T-cell (primary cell): ENCODE data around the gene SLC22A9. TPM values are rescaled to one million over a fixed set of nuclear protein-coding genes. Genes with fewer than 3 reads are reported as not detected.
A peak's percentile ranks its signal among the peaks of the same experiment; 100 is the strongest.
"Not testable (repeated sequence)": the region's sequence is repeated elsewhere in the genome, so short reads cannot be mapped to it uniquely, and the experiment has no call there.

Source experiments
- ATAC-seq, 4 experiments: fragments of 200-7000 bp in 3 of 4; fragments of 150-1000 bp in 1 of 4; cut with Tn5 transposase; replicated peaks in 1 of 4; 1 replicate in 3 of 4; 2 replicates in 1 of 4; pipeline ENCODE4 v1.10.0; 2021; ENCODE audit warnings: moderate library complexity in 3 of 4, mild to moderate bottlenecking in 2 of 4, moderate number of reproducible peaks in 1 of 4
- CTCF ChIA-PET, 2 donors: fragments of 300-600 bp; sonication (Branson Sonifier 250); formaldehyde crosslinking; loops; one replicate each; lab custom pipeline; 2022; ENCODE audit warnings: antibody characterized with exemption in 2 of 2; lab: Charles Lee
- POLR2A ChIA-PET, 2 donors: fragments of 300-600 bp; sonication (Branson Sonifier 250); formaldehyde crosslinking; loops; one replicate each; lab custom pipeline; 2022; ENCODE audit warnings: antibody characterized with exemption in 2 of 2; lab: Charles Lee
- DNase-seq, 35 experiments: peaks; one replicate each; pipeline versions ENCODE4 v3.0.0 to v3.0.0-alpha.2; 2013 to 2023
- H3K27ac ChIP-seq: one replicate; pipeline ENCODE4 v1.5.1; 2013; ENCODE audit warnings: low read length
- H3K27me3 ChIP-seq, 2 experiments: replicated peaks in 1 of 2; 1 replicate in 1 of 2; 2 replicates in 1 of 2; pipeline versions ENCODE4 v1.6.1 to v1.7.0; 2013; ENCODE audit warnings: low read length in 1 of 2, mixed read lengths in 1 of 2; ENCODE audit not compliant: control insufficient read depth in 2 of 2, insufficient read depth in 2 of 2; ENCODE audit errors: extremely low read depth in 1 of 2
- H3K36me3 ChIP-seq, 2 donors: 1 replicate in 1 of 2; 2 replicates in 1 of 2; pipeline versions ENCODE4 v1.6.1 to v1.7.0; 2013; ENCODE audit warnings: low read length in 1 of 2; ENCODE audit not compliant: control insufficient read depth in 2 of 2, insufficient read depth in 1 of 2; ENCODE audit errors: extremely low read depth in 1 of 2
- H3K4me1 ChIP-seq, 2 experiments: 1 replicate in 1 of 2; 2 replicates in 1 of 2; pipeline versions ENCODE4 v1.6.1 to v1.7.0; 2013; ENCODE audit warnings: low read length in 2 of 2, mixed read lengths in 1 of 2; ENCODE audit not compliant: insufficient read depth in 2 of 2, control insufficient read depth in 1 of 2; ENCODE audit errors: extremely low read depth in 1 of 2
- H3K4me3 ChIP-seq, 2 donors: 1 replicate in 1 of 2; 2 replicates in 1 of 2; pipeline versions ENCODE4 v1.5.1 to v1.7.0; 2013; ENCODE audit warnings: mild to moderate bottlenecking in 2 of 2, low read length in 1 of 2, moderate library complexity in 1 of 2; ENCODE audit not compliant: control insufficient read depth in 1 of 2; ENCODE audit errors: extremely low read depth in 1 of 2
- H3K9me3 ChIP-seq: 2 replicates; pipeline ENCODE4 v1.7.0; 2013
- H3K27ac Mint-ChIP-seq, 2 donors: one replicate each; pipeline ENCODE4 v1.8.0; 2020 to 2021; ENCODE audit warnings: mild to moderate bottlenecking in 2 of 2, mixed read lengths in 2 of 2
- H3K27me3 Mint-ChIP-seq, 2 donors: one replicate each; pipeline ENCODE4 v1.8.0; 2021 to 2022; ENCODE audit warnings: mixed read lengths in 2 of 2
- H3K36me3 Mint-ChIP-seq: one replicate; pipeline ENCODE4 v1.8.0; 2021; ENCODE audit warnings: mixed read lengths
- H3K4me1 Mint-ChIP-seq, 3 donors: one replicate each; pipeline ENCODE4 v1.8.0; 2020 to 2022; ENCODE audit warnings: mixed read lengths in 3 of 3, mild to moderate bottlenecking in 1 of 3
- H3K4me3 Mint-ChIP-seq, 3 donors: one replicate each; pipeline ENCODE4 v1.8.0; 2020 to 2022; ENCODE audit warnings: mild to moderate bottlenecking in 3 of 3, mixed read lengths in 3 of 3, moderate library complexity in 3 of 3
- H3K9me3 Mint-ChIP-seq, 3 donors: one replicate each; pipeline ENCODE4 v1.8.0; 2020 to 2022; ENCODE audit warnings: mixed read lengths in 3 of 3
- WGBS: methylation state at CpG from one replicate; pipeline ENCODE4 v1.1.5; 2013; ENCODE audit warnings: missing lambda C conversion rate; ENCODE audit not compliant: insufficient coverage; 5-methylcytosine and 5-hydroxymethylcytosine counted together
- total RNA-seq, 35 experiments: library from RNA in 6 of 35; stranded (reverse) in 6 of 35; fragments of 120-200 nt in 1 of 35; gene quantifications; one replicate each; pipeline versions ENCODE4 v1.2.1 to v1.2.4 and lab custom pipeline; 2013 to 2026

SLC22A9 gene
- total RNA-seq, 5 donors from 2014 or later (not counting 1 experiment from before 2014, with no cell fraction given), result 0.12 TPM; not detected in 4

DNA sequence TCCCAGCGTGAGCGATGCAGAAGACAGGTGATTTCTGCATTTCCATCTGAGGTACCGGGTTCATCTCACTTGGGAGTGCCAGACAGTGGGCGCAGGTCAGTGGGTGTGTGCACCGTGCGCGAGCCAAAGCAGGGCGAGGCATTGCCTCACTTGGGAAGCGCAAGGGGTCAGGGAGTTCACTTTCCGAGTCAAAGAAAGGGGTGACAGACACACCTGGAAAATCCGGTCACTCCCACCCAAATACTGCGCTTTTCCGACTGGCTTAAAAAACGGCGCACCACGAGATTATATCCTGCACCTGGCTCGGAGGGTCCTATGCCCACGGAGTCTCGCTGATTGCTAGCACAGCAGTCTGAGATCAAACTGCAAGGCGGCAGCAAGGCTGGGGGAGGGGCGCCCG, 65.8 kb downstream of the SLC22A9 start:
- DNase-seq, POLR2A ChIA-PET, H3K4me1 Mint-ChIP-seq, H3K27me3 ChIP-seq, H3K36me3 ChIP-seq, H3K27ac ChIP-seq, H3K27ac Mint-ChIP-seq, H3K4me1 ChIP-seq, H3K9me3 Mint-ChIP-seq, ATAC-seq, CTCF ChIA-PET, H3K4me3 ChIP-seq, H3K4me3 Mint-ChIP-seq, H3K36me3 Mint-ChIP-seq, H3K9me3 ChIP-seq: not testable (repeated sequence)
- peaks cover 20 to 35% of the 10 kb centered on the region in 2 donors for H3K27me3 Mint-ChIP-seq
- WGBS, result 94% methylated on average over 8 of the region's 22 CpGs

DNA sequence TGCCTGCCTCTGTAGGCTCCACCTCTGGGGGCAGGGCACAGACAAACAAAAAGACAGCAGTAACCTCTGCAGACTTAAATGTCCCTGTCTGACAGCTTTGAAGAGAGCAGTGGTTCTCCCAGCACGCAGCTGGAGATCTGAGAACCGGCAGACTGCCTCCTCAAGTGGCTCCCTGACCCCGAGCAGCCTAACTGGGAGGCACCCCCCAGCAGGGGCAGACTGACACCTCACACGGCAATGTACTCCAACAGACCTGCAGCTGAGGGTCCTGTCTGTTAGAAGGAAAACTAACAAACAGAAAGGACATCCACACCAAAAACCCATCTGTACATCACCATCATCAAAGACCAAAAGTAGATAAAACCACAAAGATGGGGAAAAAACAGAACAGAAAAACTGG, 66.2 kb downstream of the SLC22A9 start:
- H3K4me3 Mint-ChIP-seq, ATAC-seq, H3K27ac ChIP-seq, H3K36me3 Mint-ChIP-seq, H3K27ac Mint-ChIP-seq, H3K36me3 ChIP-seq, POLR2A ChIA-PET, H3K9me3 ChIP-seq, H3K27me3 ChIP-seq, H3K4me1 Mint-ChIP-seq, H3K4me1 ChIP-seq, DNase-seq, CTCF ChIA-PET, H3K9me3 Mint-ChIP-seq, H3K4me3 ChIP-seq: not testable (repeated sequence)
- 21% methylated on average over 2 of the region's 4 CpGs for WGBS
- H3K27me3 Mint-ChIP-seq, result peaks cover 20 to 32% of the 10 kb centered on the region in 2 donors

DNA sequence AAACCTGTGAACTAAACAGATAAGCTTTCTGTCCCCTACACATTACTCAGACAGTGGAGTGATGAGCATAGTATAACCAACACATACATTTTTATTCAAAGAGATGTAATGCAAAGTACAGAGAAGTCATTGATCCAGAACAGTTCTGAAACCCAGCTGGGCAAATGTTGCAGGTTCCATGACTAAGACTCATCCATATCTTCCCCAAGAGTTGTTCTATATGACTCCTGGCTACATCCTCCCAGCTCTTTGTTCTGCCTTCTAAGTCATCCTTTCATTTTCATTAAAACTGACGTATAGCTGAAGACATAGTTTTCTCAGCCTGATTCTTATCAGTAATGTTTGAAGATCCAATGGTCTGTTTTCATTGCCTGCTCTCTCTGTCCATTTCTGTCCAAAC, 74.1 kb downstream of the SLC22A9 start:
- CTCF ChIA-PET, result no interaction called here
- ATAC-seq, result no peak
- H3K36me3 Mint-ChIP-seq, result no peaks in the 10 kb centered on the region

DNA sequence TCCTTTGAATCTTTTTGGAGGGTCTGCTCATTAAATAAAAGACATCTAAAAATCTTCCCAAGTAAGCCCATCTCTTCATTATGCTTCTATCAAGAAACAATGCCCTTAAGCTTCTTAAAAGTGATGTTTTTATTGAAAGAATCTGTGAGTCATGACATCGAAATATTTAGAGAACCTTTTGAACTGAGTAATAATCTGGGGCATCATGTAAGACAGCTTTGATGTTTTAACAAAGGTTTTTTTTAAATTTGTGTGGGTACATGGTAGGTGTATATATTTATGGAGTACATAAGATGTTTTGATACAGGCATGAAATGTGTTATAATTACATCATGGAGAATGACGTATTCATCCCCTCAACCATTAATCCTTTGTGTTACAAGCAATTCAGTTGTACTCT, 74.6 kb downstream of the SLC22A9 start:
- peaks cover 0 to 2% of the 10 kb centered on the region in 2 donors for H3K27me3 Mint-ChIP-seq
- no peak overlapping the region for H3K4me3 Mint-ChIP-seq
- Histone ChIP-seq H3K36me3 (no peaks in the 10 kb centered on the region), H3K27ac (no peak overlapping the region), H3K4me1 (no peaks in the 10 kb centered on the region), H3K9me3 (no peaks in the 10 kb centered on the region), H3K4me3 (no peak overlapping the region), H3K27me3 (peaks cover 2% of the 10 kb centered on the region in 2 experiments)
- no CpG with 5 or more reads among the region's 2 CpGs for WGBS
- no peak for DNase-seq
- peaks cover 13 to 29% (median 17%) of the 10 kb centered on the region in 3 donors for H3K4me1 Mint-ChIP-seq
- no peak overlapping the region for H3K27ac Mint-ChIP-seq
- no peak for ATAC-seq
- H3K36me3 Mint-ChIP-seq, result no peaks in the 10 kb centered on the region
- POLR2A ChIA-PET, result interaction anchor here in 1 of 2 donors (0.6 kb wide), 1 partner anchor 76 kb away, joined by 3 read pairs; no protein-coding TSS in a partner anchor
- CTCF ChIA-PET, result no interaction called here
- no peaks in the 10 kb centered on the region for H3K9me3 Mint-ChIP-seq

More for the DNA sequence above, 74.1 kb downstream of the SLC22A9 start:
- peaks cover 0 to 2% of the 10 kb centered on the region in 2 donors for H3K27me3 Mint-ChIP-seq
- H3K4me1 Mint-ChIP-seq, result peaks cover 13 to 28% (median 17%) of the 10 kb centered on the region in 3 donors
- POLR2A ChIA-PET, result interaction anchor here in 1 of 2 donors (0.6 kb wide), 1 partner anchor 77 kb away, joined by 3 read pairs; no protein-coding TSS in a partner anchor
- Histone ChIP-seq H3K27ac (no peak overlapping the region), H3K4me3 (no peak overlapping the region), H3K36me3 (no peaks in the 10 kb centered on the region), H3K27me3 (peaks cover 2% of the 10 kb centered on the region in 2 experiments), H3K4me1 (no peaks in the 10 kb centered on the region), H3K9me3 (no peaks in the 10 kb centered on the region)
- no peak overlapping the region for H3K27ac Mint-ChIP-seq
- no peaks in the 10 kb centered on the region for H3K9me3 Mint-ChIP-seq
- no peak for DNase-seq
- no peak overlapping the region for H3K4me3 Mint-ChIP-seq
- no CpG with 5 or more reads among the region's 1 CpG for WGBS

DNA sequence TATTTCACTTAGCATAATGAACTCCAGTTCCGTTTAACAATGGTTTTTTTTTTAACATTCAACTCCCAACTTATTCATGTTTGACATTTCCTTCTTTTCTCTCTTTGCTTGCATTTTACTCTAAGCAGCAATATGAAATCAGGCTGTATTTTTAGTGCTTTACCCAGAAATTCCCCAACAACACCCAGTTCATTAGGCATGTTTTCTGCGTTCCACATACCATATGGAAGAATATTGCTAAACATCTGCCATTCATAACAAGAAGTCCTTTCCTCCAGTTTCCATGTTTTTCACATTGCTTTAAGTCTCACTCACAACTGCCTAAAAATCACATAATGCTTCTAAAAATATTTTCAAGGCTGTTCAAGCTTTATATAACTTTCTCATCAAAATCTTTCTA, 75.5 kb downstream of the SLC22A9 start:
- Mint-ChIP-seq H3K9me3 (no peaks in the 10 kb centered on the region), H3K36me3 (no peaks in the 10 kb centered on the region), H3K4me1 (peaks cover 13 to 29% (median 20%) of the 10 kb centered on the region in 3 donors), H3K4me3 (no peak overlapping the region), H3K27ac (no peak overlapping the region), H3K27me3 (peaks cover 2 to 3% of the 10 kb centered on the region in 2 donors)
- no peaks in the 10 kb centered on the region for H3K36me3 ChIP-seq
- 100% methylated on average over 1 of the region's 2 CpGs for WGBS
- H3K4me1 ChIP-seq, result no peaks in the 10 kb centered on the region
- no peak overlapping the region for H3K27ac ChIP-seq
- no peaks in the 10 kb centered on the region for H3K9me3 ChIP-seq
- ChIA-PET POLR2A (no interaction called here), CTCF (no interaction called here)
- DNase-seq (no peak), ATAC-seq (no peak)
- H3K4me3 ChIP-seq, result no peak overlapping the region
- H3K27me3 ChIP-seq, result peaks cover 2% of the 10 kb centered on the region in 2 experiments

DNA sequence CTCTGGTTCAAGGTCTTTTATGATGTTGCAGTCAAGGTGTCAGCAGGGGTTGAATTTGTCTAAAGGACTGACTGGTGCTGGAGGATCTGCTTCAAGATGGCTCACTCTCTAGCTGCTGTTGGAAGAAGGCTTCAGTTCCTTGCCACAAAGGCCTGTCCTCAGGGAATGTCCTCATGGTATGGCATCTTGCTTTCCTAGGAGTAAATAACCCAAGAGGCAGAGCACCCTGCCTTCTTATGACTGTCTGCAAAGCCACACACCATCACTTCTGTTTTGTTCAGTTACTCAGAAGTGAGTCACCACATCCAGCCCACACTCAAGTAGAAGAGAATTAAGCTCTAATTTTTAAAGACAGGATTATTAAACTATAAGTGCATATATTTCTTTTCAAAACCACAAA, 76.1 kb downstream of the SLC22A9 start:
- Histone ChIP-seq H3K27me3 (peaks cover 2% of the 10 kb centered on the region in 2 experiments), H3K9me3 (no peaks in the 10 kb centered on the region), H3K27ac (no peak overlapping the region), H3K36me3 (no peaks in the 10 kb centered on the region), H3K4me1 (no peaks in the 10 kb centered on the region), H3K4me3 (no peak overlapping the region)
- ChIA-PET POLR2A (no interaction called here), CTCF (no interaction called here)
- peaks cover 13 to 29% (median 20%) of the 10 kb centered on the region in 3 donors for H3K4me1 Mint-ChIP-seq
- peaks cover 2 to 3% of the 10 kb centered on the region in 2 donors for H3K27me3 Mint-ChIP-seq
- DNase-seq, result no peak
- H3K9me3 Mint-ChIP-seq, result no peaks in the 10 kb centered on the region
- no peaks in the 10 kb centered on the region for H3K36me3 Mint-ChIP-seq
- ATAC-seq, result no peak
- H3K4me3 Mint-ChIP-seq, result no peak overlapping the region
- no peak overlapping the region for H3K27ac Mint-ChIP-seq

DNA sequence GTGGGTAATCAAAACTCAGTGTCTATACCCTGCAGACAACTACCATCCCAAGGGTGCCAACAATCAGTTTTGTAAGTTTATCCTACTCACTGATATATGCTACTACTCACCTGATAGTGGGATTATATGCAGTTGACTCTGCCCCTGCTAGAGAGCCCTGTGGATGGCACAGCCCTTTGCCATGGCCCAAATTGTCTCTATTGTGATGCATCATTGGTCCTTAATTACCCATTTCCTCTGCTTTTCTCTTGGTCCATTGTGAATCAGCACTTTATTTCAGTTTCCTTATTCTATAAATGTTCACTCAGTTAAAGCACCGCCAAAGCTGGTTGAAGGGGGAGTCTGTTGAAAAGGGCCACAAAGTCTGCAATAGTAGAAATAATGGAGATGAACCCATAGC, 79.1 kb downstream of the SLC22A9 start:
- Histone ChIP-seq H3K27ac (no peak overlapping the region), H3K4me3 (no peak overlapping the region), H3K27me3 (peaks cover 2% of the 10 kb centered on the region in 2 experiments), H3K4me1 (no peaks in the 10 kb centered on the region), H3K36me3 (no peaks in the 10 kb centered on the region), H3K9me3 (no peaks in the 10 kb centered on the region)
- CTCF ChIA-PET, result no interaction called here
- Mint-ChIP-seq H3K4me1 (peaks cover 13 to 25% (median 17%) of the 10 kb centered on the region in 3 donors), H3K27me3 (peaks cover 13 to 14% of the 10 kb centered on the region in 2 donors), H3K9me3 (no peaks in the 10 kb centered on the region), H3K36me3 (no peaks in the 10 kb centered on the region), H3K4me3 (no peak overlapping the region), H3K27ac (peak overlapping the region in 1 of 2 donors; percentile 3)
- ATAC-seq, result no peak
- WGBS, result no CpG with 5 or more reads among the region's 1 CpG
- no peak for DNase-seq
- POLR2A ChIA-PET, result no interaction called here
